Stimulated activated CD4-positive, alpha-beta T cell treated with anti-CD3 and anti-CD28 coated beads, Interleukin-15, amount 100 ng/mL, for 48 hours (primary cell): Measurements from ENCODE around the gene CIDEA.

Experiments used
- DNase-seq, 2 donors: peaks; one replicate each; pipeline ENCODE4 v3.0.0-alpha.2; 2020; ENCODE audit warnings: low read depth in 2 of 2

The CIDEA gene

DNA sequence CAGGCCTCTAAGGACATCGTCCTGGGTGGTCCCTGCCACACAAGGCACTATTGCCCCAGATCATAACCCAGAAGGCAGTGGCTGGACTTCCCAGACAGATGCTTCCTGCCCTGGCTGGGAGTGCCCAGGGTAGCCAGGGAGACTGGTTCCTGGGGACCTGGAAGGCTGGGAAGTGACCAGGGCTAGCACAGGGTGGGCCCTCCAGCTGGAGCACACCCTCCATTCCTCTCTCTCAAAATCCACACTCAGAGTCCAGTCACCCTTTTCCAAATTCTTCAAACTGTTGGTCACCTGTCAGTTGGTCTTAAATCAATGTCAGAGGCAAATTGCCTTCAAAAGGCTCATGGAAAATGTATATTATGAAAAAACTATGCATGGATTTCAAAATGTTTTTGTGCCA, 42.3 kb downstream of the CIDEA start:
- DNase-seq: no peak

DNA sequence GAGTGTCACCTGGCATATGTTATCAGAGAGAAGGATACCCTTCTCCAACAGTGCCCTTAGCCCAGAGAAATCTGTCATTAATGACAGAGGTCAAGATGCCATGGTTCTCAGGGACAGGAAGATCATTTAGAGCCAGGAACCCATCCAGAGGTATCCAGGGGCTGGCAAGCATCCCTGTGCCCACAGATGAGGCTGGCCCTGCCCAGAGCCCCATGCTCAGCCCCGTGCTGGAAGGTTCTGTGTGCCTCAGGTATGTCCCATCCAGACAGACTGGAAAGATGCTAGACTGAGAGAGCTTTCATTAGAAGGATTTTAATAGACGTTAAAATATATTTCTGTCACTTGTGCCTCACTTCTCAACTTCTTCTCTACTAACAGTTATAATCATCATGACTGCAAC, 45.7 kb downstream of the CIDEA start:
- no peak for DNase-seq

DNA sequence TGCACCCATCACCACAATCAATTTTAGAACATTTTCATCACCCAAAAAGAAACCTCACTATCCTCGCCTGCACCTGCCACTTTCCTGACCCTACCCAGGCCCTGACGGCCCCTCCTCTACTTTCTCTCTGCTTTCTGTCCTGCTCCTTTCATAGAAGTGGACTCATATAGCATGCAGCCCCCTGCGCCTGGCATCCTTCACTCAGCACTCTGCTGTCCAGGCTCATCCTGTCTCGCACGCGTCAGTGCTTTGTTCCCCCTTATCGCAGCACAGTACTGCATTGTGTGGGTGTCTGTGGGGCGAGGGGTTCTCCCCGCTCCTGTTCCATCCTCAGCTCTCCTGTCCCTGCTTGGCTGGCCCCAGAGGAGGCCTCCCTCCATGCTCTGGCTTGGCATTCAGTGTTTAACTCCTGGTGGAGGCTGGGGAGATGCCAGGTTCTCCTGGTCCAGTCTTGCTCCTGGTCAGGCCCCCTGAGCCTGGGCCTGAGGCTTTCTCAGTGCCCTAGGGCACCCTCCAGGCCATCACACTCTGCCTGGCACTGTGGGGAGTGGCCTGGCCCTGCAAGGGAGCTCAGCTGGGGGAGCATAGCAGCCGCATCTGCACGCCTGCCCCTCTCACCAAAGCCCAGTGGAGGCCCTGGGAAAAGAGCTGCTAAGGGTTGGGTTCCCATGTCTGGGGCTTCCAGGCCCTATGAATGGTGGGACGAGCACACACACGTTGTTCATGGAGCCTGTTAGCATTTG, 47.3 kb downstream of the CIDEA start:
- DNase-seq: no peak

DNA sequence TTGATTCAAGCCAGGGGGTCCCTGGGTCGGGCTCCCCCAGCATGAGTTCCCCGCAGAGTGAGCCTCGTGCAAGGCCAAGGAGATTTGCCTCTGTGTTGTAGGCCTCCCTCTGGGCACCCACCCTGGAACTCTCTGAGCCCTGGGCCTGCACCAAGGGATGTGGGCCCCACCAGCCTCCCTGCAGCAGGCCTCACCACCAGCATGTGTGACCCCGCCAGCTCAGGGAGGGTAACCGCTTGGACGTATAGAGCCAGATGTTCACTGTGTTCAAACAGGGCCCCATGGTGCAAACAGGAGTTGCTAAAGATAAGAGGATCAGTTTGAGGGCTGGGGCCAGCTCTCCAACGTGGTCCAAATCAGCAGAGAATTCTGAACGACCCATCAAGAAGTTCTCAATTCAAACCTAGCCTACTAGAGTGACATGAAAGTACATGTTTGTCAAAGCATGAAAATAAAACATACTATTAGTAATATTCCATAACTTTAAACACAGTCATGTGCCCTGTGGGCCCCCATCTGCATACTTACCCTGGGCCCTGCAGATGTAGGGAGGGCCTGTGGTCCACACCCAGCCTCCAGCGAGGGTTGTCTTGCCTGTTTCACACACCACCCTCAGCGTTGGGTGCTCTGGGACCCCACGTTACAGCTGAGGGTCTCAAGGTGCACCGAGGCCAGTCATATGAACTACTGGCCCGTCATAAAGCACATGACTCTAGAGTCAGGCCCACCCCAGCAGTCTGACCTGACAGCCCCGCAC, 48.4 kb downstream of the CIDEA start:
- no peak for DNase-seq

DNA sequence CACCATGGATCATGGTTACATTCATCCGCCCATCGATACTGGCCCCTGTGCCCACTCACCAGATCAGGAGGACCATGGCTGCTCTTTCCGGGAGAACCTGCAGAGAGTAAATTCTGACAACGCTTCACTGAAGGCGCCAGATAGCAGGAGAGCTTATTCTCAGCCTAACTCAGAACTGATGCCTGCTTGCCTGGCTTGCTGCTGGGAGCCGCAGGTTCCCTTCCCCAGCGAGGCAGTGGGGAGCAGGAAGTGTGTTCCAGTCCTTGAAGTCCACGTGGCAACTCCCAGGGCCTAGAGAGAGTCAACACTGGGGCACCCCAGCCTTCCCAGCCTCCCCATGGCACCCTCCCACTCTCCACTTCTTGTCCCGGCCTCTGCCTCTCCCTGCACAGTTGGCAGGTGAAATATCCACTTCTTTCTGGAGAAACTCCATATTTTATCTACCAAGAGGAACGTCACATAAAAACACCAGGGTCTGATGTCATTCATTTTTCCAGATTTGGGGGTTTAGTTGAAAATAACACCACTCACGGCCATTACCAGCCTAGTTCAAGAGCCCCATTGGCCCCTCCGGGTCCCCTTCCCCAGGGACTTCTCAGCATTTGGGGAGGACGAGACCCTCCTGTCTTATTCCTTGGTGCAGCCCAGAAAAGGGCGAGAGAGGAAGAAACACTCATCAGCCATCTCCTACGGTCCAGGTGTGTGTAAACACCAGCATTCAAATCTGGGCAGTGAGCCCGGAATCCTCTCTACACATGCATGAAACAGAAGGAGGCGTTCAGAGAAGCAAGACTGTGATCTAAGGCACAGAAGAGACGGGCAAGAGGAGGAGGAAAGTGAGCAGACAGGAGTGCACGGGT, 50.4 kb downstream of the CIDEA start:
- no peak for DNase-seq

DNA sequence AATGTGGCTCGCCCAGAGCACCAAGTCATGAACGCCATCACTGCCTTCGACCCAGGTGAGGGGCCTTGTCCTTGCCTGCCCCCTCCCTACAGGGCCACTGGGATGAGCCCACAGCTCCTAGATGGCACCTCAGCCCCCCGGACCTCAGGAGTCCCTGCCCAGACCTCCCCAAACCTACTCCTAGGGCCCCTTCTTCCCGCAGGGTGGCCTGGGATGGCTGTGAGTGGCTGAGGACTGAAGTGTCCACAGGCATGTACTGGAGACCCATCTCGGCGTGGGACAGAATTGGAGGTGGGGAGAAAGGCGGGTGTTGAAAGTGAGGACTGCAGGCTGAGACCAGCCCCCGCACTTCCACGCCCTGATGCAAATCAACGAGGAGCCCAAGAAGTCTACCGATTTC, 51.0 kb downstream of the CIDEA start:
- no peak for DNase-seq

DNA sequence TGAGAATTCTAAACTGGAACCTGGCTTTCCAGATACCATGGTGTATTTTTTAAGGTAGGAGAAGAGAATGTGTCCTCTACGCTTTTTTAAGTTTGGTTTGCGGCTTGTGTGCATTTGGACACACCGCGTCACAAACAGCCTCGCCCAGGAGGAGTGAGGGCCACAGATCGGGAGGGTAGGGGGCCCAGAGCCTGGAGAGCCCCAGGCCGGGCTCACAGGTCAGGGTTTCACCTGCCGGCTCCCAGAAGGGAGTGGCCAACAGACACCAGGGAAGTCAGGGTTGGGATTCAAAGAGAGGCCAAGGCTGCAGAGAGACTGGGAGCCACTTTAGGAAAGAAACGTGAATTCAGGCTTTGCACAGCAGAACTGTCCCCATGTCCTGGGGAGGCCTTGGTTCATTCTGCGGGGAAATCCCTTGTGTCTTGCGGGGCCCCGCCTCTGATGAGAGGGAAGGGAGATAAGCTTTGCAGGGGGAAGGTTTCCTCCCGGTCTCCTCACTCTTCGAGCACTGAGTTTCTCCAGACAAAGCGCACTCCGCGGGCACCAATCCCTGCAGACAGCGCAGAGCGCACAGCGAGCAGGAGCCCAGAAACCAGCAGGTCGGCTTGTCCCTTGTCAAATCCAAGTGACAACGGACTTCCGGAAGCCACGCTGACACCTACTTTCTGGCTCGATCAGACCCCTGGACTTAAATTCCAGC, 51.9 kb downstream of the CIDEA start:
- DNase-seq: no peak

DNA sequence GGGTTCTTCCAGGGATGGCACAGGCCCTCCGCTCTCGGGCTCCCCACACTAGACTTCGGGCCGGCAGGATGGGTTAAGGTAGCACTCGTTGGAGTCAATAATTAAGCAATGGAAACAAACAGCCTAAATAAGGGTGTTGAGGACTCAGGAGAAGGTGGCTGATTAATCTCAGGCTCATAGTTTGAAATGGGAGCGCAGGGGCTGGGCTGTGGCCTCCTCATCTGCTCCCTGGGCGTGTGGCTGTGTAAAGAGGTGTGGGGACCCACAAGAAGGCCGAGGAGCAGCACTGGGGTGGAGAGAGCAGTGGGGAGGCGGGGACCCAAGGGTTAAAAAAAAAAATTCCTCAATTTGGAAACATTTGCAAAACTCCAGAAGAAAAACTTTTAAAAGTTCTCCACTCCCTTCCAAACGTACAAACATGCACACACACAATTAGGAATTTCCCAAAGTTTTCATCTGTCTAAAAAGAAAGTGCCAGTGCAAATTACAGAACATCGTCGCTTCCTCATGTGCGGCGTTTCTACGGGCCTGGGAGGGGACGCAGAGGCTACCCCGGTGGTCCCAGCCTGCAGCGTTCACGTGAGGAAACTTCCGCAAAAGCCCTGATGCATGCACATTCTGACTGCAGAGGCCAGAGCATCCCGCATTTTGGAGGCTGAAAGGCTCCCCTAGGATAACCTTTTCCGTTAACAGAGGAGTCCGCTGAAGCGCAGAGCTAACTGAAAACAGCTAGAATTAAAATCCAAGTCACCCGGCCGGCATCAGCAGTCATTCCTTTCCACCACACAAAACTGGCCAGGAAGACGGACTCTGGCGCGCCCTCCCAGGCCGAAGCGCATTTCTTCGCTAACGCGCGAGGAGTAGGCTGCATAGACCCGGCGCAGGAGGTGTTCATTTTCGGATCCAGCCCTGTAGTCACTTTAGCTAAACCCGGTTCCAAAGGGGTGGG, 52.9 kb downstream of the CIDEA start:
- no peak for DNase-seq

DNA sequence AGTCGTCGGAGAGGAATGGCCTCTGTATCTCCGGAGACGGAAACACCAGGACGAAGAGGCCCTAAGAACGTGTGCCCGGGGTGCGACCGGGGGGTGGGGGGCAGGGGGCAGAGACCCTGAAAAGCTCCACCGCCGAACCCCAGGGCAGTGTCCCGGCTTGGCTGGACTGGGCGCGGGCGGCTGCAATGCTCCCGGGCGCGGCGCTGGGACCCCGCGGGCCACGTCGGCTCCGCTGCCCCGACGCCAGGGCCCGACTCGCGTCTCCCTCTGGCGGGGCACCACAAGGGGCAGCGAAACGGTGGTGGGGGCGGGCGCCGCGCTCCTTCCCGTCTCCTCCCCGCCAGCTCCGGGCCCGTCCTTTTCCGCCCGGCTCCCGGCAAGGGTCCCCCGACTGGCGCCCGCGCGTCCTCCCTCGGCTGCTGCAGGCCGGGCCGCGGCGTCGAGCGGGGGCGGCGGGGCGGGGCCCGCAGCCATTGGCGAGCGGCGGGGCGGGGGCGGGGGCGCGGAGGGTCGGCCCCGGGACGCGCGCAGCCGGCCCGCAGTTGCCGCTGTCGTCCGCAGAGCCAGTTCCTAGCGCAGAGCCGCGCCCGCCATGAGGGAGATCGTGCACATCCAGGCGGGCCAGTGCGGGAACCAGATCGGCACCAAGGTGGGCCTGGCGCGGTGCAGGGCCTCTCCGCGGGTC, 53.7 kb downstream of the CIDEA start, which contains the start of gene TUBB6:
Gene TUBB6, plus strand, starts transcription at position 541 of the 685 bp plus-strand sequence. Its CDS starts 52 bp downstream, at position 593.
- peak in 1 of 2 donors; percentile 18 for DNase-seq

DNA sequence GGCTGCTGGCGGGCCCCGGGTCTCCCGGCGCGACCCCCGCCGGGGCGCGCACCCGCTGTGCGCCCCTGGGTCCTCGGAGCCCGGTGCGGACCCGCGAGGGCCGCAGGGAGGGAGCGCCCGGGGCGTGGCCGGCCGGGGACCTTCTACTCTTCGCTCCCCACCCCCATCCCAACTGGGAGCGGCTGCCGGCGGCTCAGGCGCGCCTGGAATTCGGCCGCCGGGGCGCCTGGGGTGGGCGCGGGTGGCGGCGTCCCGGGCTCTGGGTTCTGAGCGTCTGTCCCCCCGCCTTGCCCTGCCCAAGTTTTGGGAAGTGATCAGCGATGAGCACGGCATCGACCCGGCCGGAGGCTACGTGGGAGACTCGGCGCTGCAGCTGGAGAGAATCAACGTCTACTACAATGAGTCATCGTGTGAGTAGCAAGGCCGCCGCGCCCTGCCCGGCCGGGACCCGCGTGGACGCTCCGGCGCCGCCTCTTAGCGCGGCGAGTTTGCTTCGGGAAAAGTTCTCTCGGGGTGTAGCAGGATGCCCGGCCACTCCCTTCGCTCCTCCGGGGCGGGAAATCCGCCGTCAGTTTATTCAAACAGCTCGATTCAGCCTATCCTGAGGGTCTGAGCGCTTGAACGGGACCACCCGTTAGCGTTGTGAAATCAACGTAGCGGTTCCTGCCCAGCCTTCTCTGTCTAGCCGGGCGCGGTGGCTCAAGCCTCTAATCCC, 54.4 kb downstream of the CIDEA start:
- DNase-seq: peak in 1 of 2 donors; percentile 26

DNA sequence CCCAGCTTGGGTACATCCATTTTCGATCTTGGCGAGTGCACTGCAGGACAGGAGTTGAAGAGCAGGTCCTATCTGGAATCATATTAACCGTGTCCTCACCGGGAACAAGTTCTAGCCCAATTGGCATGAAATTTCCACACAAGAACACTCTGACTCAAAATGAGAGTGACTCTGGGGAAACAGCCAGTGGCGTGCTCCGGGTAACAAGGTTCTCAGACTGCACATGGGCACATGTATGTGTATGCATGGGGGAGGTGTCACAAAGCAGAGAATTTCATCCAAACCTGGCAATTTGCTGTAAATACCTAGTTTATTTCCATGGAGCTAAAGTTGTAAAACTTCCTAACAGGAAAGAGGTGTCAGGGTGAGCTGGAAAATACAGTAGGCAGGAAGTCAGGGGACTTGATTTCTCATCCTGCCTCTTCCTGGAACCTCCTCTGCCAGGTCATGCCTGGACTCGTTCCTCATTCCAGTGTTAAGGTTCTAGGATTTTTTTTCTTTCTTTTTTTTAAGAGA, 55.6 kb downstream of the CIDEA start:
- DNase-seq: no peak

DNA sequence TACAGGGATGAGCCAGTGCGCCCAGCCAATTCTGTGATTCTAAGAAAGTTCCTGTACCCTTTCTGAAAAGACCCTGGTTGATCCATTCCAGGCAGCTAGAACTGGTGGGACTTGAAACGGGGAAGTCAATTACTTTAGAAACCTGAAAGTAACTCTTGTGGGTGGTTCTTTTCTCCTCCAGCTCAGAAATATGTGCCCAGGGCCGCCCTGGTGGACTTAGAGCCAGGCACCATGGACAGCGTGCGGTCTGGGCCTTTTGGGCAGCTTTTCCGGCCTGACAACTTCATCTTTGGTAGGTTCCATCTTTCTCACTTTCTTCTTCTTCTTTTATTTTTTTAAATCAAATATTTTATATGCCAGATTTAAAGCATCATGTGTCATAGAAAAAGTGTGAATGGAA, 56.6 kb downstream of the CIDEA start:
- DNase-seq: no peak

DNA sequence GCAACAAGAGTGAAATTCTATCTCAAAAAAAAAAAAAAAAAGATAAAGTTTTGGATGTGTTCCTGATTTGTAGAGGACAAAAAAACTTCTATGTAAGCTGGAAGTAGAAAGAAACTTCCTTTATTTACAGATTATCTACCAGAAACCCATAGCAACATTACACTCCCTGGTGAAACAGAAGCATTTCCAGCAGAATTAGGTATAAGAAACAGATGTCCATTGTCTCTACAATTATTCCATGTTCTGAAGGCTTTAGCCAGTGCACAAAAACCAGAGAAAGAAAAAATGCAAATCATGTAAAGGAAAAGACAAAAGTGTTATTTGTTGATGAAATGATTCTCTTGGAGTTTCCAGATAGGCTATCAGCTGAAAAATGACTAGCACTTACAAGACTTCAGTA, 58.8 kb downstream of the CIDEA start:
- DNase-seq: no peak

DNA sequence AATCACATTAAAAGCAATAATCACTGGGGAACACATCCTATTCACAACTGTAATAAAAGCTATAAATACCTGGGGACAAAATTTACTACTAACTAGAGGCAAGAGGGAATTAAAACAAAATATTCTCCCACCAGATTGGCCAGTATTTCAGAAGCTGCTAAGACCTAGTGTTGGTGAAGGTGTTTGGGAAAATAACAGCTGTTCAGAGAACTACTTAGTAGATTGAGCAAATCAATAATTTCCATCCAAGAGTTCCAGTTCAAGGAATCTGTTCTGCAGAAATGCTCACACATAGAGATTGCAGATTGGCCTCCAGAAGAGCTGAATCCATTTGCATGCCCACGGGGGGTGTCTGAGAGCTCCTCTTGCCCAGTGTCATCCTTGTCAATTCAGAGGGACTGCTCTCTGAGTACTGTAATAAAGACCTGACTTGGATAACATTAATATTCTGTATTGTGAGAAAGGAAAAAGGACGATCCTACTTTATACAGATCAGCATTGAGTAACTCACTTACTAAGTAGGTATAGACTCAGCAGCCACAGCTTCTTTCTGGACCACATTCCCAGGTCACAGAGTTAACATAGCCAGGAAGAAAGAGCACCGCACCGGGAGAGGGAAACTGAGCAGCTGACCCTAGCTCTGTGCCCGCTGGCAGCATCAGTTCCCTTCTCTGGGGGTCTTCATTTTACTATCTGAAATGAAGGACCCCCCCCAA, 59.5 kb downstream of the CIDEA start:
- no peak for DNase-seq

DNA sequence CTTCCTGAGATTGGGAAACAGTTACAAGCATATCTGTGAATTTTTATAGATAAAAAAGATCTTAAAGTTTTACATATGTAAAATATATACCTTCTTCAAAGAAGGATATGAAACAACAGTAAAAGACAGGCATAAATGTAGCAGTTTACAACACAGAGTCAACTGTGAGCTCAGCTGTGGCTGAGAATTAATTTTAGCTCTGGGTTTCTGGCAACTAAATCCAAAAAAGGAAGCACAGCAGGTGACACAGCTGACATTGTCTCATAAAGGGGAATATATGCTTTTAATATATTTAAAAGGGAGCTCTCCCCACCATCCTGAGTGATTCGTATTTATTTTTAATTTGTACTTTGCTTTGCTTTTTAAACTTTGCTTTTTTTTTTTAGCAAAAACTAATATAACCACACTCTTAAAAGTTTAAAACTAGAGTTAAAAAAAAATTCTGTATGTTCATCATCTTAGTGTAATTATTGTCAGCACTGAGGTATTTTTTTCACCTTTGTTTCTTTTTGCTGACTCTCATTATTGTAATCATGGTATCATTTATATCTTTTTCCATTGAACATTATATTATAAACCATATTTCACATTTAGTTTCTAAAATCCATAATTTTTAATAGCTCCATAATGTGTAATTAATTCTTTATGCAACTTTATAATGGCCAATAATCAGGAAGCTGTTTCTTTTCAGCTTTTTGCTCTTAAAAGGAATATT, 60.6 kb downstream of the CIDEA start:
- DNase-seq: no peak

DNA sequence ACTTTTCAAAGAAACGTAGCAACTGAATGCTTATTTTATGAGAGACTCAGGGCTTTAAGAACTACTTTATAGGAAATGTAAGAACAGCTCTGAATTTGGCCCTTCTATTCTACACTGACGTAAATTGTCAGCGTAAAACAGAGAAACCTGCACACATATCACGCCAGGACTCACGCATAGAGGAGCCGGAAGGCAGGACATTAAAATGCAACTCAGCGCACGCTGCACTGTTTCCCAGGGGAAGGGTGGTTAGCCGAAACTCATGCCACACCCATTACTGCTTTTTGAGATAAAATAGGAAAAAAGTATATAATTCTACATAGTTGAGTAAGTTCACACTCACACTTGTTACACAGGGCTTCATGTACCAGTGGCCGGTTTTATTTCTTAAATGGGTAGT, 61.3 kb downstream of the CIDEA start:
- no peak for DNase-seq

DNA sequence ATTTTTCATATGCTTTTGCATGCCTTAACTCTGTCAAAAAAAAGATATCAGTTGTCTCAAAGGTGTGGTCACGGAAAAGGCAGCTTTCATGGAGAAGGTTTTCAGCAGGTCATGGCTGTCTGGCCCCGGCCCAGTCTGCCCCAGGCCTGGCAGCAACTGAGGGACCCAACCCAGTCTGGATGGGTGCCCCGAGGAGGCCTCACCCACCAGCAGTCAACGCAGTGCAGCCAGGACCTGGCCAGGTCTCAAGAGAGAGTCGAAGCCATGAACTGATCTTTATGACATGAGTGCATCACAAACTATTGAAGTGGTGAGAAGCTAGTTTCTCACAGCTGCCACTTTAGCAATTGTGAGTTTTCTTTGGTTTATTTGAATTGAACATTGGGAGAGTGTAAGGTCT, 61.8 kb downstream of the CIDEA start:
- DNase-seq: no peak
